HPDE6-E6E7 (cell line): ENCODE results near the gene CDK3.

ENCODE experiments used
- DNase-seq: peaks from one replicate; pipeline ENCODE4 v3.0.0; 2011; ENCODE audit warnings: missing footprints; ENCODE audit errors: extremely low spot score

CDK3 gene

DNA sequence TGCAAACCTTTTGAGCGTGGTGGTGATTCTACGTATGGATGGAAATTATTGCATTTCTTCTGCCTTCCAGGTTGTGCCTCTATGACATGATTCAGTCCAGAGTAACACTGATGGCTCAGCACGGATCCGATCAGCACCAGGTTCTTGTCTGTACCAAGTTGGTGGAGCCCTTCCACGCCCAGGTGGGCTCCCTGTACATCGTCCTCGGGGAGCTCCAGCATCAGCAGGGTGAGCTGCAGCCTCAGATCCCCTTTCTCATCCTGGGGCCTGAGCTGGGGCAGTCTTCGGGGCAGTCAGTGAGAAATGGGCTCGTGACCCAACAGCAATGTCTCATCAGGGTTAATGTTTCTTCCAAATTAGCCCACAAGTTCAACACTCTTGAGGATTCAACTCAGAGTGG, 9.3 kb upstream of the CDK3 start:
- no peak for DNase-seq

DNA sequence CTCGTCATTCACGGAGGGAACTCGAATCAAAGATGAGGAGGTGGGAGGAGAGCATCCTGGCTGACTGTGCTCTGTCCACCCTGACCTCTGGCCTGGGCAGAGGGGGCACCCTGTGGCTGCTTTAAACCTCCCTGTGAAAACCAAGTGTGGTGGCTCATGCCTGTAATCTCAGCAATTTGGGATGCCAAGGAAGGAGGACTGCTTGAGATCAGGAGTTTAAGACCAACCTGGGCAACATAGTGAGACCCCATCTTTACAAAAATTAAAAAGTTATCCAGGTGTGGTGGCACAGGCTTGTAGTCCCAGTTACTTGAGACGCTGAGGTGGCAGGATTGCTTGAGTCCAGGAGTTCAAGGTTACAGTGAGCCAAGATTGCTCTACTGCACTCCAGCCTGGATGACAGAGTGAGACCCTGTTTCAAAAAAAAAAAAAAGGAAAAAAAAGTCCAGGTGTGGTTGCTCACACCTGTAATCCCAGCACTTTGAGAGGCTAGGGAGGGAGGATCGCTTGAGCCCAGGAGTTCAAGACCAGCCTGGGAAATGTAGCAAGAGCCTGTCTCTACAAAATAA, 5.8 kb upstream of the CDK3 start:
- no peak for DNase-seq

DNA sequence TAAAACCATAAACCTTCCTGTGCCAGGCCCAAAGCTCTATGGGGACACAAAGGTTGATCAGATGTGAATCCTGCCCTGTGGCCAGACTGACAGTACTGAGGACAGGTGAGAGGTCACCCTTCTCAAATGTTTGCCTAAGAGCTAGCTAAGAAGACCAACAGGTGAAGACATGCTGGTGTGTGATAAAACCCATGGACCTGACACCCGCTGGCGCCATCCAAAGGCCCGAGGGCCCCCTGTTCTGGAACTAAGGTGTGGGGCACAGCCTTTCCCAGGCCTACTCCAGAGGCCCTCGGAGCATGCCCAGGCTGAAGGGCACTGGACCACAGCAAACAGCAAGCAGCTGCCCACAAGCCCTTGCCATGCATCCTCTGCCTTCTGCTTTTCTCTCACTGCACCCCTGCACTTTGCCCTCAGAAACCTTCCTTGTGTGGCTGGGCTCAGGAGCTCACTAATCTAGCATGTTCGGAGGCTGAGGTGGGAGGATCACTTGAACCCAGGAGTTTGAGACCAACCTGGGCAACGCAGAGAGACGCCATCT, 5.2 kb upstream of the CDK3 start:
- DNase-seq, result no peak

DNA sequence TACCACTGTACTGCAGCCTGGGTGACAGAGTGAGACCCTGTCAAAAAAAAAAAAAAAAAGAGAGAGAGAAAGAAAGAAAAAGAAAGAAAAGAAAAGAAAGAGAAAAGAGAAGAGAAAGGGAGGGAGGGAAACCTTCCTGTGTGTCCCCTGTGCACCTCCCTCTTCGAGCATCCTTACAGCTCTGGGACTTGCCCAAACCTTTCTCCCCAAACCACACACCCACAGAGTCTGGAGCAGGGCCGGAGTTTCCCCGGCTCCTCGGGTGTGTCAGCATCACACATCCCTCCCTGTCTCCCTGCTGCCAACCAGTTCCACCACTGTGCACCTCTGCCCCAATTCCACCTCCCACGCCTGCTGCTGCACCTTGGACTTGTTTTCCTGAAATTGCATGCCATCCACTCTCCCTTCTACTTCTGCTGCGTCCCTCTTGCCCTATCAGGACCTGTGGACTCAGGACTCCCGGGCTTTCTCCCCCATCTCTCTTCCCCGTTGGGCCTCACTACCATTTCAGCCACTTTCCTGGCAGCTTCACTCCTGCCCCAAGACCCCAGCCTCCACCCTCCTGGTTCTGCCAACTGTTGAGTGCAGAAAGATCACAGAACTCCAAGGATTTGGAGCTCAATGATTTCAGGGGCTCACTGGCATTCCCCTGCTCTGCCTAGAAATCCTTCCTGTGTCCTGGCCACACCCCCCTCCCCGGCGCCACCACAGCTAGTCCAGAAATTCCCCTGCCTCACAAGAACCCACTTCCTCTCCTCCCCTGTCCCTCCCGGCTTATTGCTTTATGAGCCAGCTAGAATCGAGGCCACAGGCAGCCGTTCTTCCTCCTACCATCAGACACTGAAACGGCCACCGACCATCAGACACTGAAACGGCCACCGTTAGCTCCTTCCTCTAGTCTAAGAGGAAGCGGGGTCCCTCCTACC, 3.7 kb upstream of the CDK3 start:
- peak; percentile 60 for DNase-seq

DNA sequence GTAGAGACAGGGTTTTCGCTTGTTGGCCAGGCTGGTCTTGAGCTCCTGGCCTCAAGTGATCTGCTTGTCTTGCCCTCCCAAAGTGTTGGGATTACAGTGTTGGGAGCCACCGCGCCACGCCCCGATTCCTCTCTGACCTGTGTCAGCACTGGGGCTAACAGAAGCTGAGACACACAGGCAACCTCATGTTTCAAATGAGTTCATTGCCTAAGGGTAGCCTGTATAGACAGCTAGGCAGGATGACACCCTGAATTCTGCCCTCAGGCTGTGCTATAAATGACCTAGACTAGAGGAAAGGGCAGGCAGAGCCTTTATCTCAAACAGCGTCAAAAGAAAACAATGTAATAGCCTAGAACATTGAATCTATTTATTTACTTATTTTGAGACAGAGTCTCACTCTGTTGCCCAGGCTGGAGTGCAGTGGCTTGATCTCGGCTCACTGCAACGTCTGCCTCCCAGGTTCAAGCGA, 2.3 kb upstream of the CDK3 start:
- no peak for DNase-seq

DNA sequence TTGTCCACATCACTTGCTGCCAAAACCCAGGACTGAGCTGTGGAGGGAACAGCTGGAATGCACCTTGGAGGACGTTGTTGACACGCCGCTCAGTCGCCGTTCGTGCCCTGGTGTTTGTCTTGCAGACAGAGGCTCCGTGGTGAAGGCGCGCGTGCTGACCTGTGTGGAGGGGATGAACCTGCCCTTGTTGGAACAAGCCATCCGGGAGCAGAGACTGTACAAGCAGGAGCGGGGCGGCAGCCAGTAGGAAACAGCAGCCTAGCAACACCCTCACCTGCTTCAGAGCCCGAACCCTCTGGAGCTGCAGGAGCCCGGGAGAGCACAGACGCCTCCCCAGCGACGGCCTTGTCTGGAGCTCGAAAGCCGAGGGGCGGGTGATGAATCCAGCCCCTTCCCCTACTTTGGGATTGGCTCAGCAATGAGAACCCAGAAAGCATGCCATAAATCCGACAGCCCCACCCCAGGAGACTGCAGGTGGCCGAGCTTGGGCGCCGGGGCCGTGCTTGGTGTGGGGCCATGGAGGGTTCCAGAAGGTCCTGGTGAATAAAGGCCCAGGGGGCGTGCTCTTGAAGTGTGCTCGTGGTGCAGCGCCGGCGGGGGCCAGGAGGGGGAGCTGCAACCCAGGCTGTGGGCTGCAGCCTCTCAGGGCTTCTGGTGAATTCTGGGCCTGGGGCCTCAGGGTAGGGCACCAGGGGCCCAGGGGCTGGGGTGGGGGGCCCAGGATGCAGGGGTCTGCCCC, 470 bp upstream of the CDK3 start:
- peak; percentile 61 for DNase-seq

DNA sequence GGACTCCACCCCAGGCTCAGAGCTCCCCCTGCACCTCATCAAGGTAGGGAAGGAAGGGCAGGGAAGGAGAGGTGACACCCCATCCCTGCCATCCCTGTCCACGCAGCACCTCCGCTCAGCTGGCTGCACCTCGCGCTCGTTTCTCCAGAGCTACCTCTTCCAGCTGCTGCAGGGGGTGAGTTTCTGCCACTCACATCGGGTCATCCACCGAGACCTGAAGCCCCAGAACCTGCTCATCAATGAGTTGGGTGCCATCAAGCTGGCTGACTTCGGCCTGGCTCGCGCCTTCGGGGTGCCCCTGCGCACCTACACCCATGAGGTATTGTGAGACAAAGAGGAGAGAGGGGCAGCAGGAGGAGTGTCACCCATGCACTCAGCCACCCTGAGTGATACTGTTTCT, 1.4 kb downstream of the CDK3 start:
- DNase-seq, result no peak

DNA sequence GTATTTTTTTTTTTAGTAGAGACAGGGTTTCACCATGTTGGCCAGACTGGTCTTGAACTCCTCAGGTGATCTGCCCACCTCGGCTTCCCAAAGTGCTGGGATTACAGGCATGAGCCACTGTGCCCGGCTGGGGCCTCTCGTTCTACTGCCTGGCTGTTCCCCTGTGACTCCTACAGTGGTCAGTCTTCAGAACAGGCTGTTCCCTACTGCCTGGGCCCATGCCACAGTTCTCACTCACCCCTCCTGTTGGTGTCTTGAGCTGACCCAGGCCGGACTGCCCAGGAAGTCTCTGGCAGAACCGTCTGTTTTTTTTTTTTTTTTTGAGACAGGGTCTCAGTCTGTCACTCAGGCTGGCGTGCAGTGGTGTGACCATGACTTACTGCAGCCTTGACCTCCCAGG, 3.3 kb downstream of the CDK3 start:
- no peak for DNase-seq

DNA sequence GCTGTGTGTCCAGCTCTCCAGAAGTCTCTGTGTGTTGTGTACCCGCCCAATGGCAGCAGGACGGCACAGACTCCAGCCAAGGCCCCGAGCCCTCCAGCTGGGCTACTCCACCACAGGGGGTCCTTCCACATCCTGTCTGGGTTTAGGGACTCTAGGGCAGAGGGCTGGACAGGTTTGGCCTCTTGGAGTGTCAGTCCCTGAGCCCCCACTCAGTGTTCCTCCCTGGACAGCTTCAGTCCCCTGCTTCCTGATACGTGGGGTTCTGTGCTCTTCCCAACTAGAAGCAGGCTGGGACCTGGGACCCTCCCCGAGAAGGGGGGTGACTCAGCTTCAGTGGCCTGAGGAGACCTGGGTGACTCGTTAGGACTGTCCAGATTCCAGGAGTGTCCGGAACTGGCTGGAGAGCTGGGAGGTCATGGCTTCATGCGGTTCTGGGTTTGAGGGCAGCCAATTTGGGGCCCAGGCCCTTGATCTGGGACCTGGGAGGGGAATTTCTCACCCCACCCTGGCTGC, 4.2 kb downstream of the CDK3 start:
- no peak for DNase-seq

DNA sequence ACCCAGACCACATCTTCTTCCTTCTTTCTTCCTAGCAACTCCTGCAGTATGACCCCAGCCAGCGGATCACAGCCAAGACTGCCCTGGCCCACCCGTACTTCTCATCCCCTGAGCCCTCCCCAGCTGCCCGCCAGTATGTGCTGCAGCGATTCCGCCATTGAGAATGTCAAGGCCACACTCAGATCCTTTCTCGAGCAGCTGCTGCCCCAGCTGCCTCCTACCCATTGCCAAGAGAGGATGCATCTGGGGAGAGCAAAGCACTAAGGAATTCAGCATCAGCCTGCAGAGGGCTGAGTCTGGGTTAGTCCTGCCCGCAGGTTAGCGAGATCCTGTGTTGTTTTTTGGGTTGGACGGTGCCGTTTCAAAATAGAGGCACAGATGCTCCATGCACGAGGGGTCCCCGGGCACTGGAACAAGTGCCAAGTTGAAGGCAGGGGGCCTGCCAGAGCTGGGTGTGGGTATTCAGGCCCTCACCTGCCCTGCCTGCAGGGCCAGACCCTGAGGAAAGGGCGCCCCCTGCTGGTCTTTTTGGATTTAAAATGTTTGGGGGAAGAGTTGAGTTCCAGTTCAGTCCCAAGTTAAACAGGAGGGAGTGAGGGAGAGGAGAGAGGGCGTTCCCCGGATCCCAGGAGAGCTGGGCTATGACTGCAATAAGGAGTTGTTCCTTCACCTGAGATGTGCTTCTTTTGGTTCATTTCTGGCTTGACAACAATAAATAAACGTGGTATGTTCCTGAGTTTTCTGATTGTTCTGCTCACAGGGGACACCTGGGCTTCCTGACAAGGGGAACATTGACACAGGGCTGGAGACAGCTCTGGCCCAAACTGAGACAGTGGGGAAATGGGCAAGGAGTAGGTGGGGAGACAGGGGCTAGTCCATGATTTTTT, 4.9 kb downstream of the CDK3 start:
- DNase-seq, result peak; percentile 61

DNA sequence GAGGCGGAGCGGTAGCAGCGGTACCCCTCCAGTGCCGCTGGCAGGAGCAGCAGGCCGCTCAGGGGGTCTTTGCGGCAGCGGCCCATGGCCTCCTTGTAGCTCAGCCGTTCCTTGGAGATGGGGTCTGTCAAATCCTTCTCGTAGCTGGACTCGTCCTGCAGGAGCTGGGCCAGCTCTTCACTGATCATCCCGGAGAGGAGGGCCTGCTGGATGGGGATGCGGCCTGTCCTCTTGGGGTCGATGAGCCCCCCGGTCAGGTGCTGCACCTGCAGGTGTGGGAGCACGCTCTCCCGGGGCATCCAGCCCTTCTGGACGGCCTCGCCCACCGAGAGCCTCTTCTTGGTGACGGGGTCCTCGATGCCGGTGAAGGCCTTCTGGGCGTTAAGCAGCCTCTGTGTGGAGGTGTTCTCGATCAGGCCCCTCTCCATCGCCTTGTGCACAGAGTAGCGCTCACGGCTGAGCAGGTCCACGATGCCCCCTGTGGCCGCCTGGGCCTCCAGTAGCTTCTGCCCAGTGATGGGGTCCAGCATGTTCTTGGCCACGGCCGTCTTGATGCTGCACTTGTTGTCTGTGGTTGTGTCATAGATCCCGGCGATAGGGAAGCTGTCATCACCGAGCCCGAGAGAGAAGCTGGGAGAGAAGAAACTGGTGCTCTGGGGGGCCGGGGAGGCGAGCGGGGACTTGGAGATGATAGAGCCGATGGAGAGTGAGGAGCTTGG, 6.6 kb downstream of the CDK3 start:
- DNase-seq, result no peak

DNA sequence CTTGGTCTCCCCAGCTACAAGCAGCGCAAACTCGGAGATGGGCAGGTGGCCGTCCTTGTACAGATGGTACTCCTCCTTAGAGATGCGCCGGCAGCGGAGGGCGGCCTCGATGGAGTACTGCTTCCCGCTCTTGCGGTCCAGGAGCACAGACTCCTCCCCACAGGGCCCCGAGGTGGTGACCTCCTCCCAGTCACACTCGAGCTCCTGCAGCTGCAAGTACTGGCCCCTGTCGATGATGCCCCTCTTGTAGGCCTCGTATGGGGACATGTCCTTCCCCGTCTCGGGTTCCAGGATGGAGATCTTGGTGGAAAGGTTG, 7.2 kb downstream of the CDK3 start:
- no peak for DNase-seq

DNA sequence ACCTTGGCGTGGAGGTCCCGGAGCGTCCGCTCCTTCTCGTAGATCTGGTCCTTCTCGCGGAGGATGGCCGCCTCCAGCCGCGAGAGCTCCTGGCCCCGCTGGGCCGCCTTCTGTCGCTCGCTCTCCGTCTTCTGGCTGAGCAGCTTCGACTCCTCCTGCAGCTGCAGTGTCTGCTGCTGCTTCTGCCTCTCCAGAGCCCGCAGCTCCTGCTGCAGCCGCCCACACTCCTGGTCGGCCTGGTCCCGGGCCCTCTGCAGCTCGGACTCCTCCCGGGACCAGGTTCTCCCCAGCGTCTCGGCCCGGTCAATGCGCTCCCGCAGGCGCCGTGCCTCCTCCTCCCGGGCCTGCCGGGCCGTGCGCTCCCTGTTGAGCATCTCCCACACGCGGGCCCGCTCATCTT, 7.6 kb downstream of the CDK3 start:
- no peak for DNase-seq

DNA sequence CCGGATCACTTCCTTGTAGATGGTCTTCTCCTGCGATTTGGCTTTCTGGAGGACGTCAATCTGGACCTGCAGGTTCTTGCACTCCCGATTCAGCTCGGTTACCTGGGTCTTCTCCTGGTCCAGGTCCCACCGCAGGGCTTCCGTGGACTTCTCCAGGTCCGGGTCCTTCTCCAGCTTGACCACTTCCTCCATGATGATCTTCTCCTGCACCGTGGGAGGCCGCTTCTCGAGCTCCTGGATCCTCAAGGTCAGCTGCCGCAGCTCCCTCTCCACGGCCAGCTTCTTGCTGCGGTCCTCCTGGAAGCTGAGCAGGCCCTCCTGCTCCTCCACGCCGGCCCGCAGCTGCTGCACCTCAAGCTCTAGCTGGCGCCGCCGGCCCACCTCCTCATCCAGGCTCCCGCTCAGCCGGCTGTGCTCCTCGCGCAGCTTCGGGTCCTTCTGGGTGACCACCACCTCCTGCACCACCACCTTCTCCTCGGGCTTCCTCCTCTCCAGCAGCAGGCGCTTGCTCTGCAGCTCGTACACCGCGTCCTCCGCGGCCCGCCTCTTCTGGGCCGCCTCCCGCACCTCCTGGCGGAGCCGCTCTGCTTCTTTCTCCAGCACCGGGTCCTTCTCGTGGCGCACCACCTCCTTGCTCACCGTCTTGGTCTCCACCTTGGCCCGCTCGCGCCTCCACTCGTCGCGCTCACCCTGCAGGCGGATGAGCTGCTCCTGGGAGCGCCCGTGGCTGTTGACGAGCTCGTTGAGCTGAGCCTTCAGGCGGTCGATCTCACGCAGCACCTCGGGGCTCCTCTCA, 8.2 kb downstream of the CDK3 start:
- no peak for DNase-seq

DNA sequence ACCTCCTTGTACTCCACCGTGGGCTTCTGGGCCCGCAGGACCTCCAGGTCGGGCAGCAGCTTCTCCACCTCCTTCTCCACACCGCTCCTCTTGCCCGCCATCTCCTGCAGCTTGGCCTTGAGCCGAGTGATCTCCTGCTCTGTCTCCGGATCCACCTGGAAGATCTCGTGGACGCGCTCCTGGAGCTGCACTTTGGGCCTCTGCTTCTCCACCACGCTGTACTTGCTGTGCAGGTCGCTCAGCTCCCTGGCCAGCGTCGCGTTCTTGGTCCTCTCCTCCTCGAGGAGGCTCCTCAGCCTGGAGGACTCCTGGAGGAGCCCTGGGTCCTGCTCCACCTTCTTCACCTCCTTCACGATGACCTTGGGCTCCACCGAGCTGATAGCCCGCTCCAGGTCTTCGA, 8.8 kb downstream of the CDK3 start:
- DNase-seq, result no peak

DNA sequence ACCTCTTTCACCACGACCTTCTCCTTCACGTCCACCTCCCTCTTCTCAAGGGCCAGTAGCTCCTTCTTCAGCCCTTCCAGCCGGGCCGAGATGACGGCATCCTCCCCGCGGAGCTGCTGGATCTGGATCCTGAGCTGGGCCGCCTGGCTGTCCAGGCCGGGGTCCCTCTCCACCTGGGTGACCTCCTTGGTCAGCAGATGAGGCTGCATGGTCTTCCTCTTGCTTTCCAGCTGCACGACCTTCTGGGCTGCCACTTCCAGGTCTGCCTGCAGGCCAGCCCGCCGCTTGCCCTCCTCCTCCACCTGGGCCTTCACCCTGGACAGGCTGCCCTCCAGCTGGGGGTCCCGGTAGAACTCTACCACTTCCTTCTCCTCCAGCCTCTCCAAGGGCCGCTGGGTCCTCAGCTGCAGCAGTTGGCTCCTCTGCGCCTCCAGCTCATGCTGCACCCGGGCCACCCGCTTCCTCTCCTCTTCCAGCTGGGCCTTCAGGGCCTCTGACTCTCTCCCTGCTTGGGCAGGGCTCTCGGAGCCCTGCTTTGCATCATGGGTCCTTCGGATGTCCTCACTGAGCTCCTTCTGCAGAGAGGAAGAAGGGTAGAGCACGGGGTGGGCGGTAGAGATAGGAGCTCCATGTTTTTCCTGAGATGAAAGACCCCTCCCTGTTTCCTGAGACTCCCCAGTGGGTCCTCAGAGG, 9.5 kb downstream of the CDK3 start:
- no peak for DNase-seq

DNA sequence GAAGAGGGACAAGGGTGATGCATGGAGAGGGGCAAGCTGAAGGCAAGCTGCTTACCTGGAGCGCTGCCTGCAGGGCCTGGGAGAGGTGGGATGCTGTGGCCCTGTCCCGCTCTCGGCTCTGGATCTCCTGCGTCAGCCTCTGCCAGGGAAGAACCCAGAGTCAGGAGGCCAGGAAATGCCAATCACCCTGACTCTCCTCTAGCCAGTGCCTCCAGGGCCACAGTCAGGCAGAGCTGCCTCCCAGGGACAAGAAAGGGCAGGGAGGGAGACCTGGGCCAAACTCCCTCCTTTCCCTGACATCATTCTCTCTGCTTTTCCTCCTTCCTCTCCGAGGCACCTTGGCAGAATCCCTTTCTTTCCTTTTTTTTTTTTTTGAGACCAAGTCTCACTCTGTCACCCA, 11.3 kb downstream of the CDK3 start:
- DNase-seq, result no peak

DNA sequence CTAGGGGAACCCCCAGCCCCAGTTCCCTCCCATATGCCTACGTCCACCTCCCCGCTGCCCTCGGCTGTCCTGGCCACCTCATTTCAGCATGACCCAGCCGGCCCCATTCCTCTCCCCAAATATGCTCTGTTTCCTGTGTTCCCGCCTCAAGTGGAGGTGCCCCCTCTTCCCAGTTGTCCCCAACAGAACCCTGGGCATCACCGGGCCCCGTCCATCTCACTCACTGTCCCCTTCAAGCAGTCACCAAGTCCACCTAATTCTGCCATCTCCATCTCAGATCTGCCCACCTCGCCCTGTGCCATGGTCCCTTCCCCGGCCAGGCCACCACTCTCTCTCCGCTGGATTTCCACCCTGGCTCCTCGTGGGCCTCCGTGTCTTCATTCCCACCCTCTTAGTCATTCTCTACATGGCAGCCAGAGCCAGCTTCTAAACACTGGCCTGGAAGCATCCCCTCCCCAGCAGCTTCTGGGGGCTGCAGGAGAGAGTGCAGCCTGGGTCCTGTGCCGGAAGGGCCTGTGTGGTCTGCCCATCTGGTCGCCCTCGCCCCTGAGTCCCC, 12.8 kb downstream of the CDK3 start:
- DNase-seq, result no peak
